Measurements from ENCODE around the gene SMARCE1. TPM values are rescaled to one million over a fixed set of nuclear protein-coding genes. Genes with fewer than 3 reads are reported as not detected.

Gene SMARCE1
- total and polyA plus RNA-seq, 2 of the 4 experiments (the other 2 are of a cell fraction), result 66.2 to 119 TPM

Other genes starting within 250 kb of the SMARCE1 start
- 68.5 and 118 TPM in 2 replicates for gene TOP2A, start 229.9 kb downstream of the SMARCE1 start, total RNA-seq (2012; rRNA removed)
- 40.2 and 43.4 TPM in 2 replicates for gene TOP2A, start 229.9 kb downstream of the SMARCE1 start, polyA plus RNA-seq (2012; rRNA removed)
- 257 and 308 TPM in 2 replicates for gene IGFBP4, start 204.4 kb downstream of the SMARCE1 start, total RNA-seq (2012; rRNA removed)
- 1,187 TPM in 2 replicates for gene IGFBP4, start 204.4 kb downstream of the SMARCE1 start, polyA plus RNA-seq (2012; rRNA removed)
- gene TNS4, start 146.2 kb downstream of the SMARCE1 start, total RNA-seq (2012; rRNA removed), result 0.28 TPM in 1 of 2 replicates, not detected in the other
- gene TNS4, start 146.2 kb downstream of the SMARCE1 start, polyA plus RNA-seq (2012; rRNA removed), result 0.07 TPM in 1 of 2 replicates, not detected in the other
- gene CCR7, start 82.3 kb downstream of the SMARCE1 start, total RNA-seq (2012; rRNA removed), result 0.28 and 0.36 TPM in 2 replicates
- gene CCR7, start 82.3 kb downstream of the SMARCE1 start, polyA plus RNA-seq (2012; rRNA removed), result 0.14 and 0.22 TPM in 2 replicates
- gene KRT222, start 17.4 kb upstream of the SMARCE1 start, total RNA-seq (2012; rRNA removed), result not detected in 2 replicates
- gene KRT222, start 17.4 kb upstream of the SMARCE1 start, polyA plus RNA-seq (2012; rRNA removed), result not detected in 2 replicates
- gene KRT24, start 55.9 kb upstream of the SMARCE1 start, total RNA-seq (2012; rRNA removed), result not detected in 2 replicates
- gene KRT24, start 55.9 kb upstream of the SMARCE1 start, polyA plus RNA-seq (2012; rRNA removed), result not detected in 2 replicates
- gene KRT25, start 107.5 kb upstream of the SMARCE1 start, total RNA-seq (2012; rRNA removed), result not detected in 2 replicates
- not detected in 2 replicates for gene KRT25, start 107.5 kb upstream of the SMARCE1 start, polyA plus RNA-seq (2012; rRNA removed)
- gene KRT26, start 124.4 kb upstream of the SMARCE1 start, total RNA-seq (2012; rRNA removed), result not detected in 2 replicates
- gene KRT26, start 124.4 kb upstream of the SMARCE1 start, polyA plus RNA-seq (2012; rRNA removed), result not detected in 2 replicates
- not detected in 2 replicates for gene KRT27, start 134.7 kb upstream of the SMARCE1 start, total RNA-seq (2012; rRNA removed)
- not detected in 2 replicates for gene KRT27, start 134.7 kb upstream of the SMARCE1 start, polyA plus RNA-seq (2012; rRNA removed)
- not detected in 2 replicates for gene KRT28, start 152.1 kb upstream of the SMARCE1 start, total RNA-seq (2012; rRNA removed)
- gene KRT28, start 152.1 kb upstream of the SMARCE1 start, polyA plus RNA-seq (2012; rRNA removed), result not detected in 2 replicates
- 0.18 and 1.1 TPM in 2 replicates for gene KRT10, start 174.8 kb upstream of the SMARCE1 start, total RNA-seq (2012; rRNA removed)
- gene KRT10, start 174.8 kb upstream of the SMARCE1 start, polyA plus RNA-seq (2012; rRNA removed), result 18.3 and 18.5 TPM in 2 replicates
- gene KRT12, start 219.4 kb upstream of the SMARCE1 start, total RNA-seq (2012; rRNA removed), result not detected in 2 replicates
- not detected in 2 replicates for gene KRT12, start 219.4 kb upstream of the SMARCE1 start, polyA plus RNA-seq (2012; rRNA removed)
- gene KRT20, start 237.4 kb upstream of the SMARCE1 start, total RNA-seq (2012; rRNA removed), result not detected in 2 replicates
- gene KRT20, start 237.4 kb upstream of the SMARCE1 start, polyA plus RNA-seq (2012; rRNA removed), result not detected in 2 replicates

Measured in IMR-90 (cell line).